NB4 (cell line): ENCODE data around the gene BMP5.

ENCODE experiments used
- DNase-seq: peaks from one replicate; pipeline ENCODE4 v3.0.0; 2010; ENCODE audit warnings: low read depth
- H3K4me3 ChIP-seq: one replicate; pipeline ENCODE4 v1.5.1; 2011; ENCODE audit warnings: mild to moderate bottlenecking, low read depth, low read length, moderate library complexity
- CTCF ChIP-seq: IDR thresholded peaks from one replicate; pipeline ENCODE4 v1.5.1; 2012; ENCODE audit warnings: low read depth, low read length
- MAX ChIP-seq: IDR thresholded peaks from 2 replicates; pipeline ENCODE4 v1.6.1; 2011; ENCODE audit warnings: low read depth, low read length
- MYC ChIP-seq: IDR thresholded peaks from 2 replicates; pipeline ENCODE4 v1.6.1; 2011; ENCODE audit warnings: low read depth, low read length
- POLR2A ChIP-seq: IDR thresholded peaks from 2 replicates; pipeline ENCODE4 v1.6.1; 2011; ENCODE audit warnings: mild to moderate bottlenecking; ENCODE audit not compliant: insufficient read length; ENCODE audit errors: extremely low read depth

BMP5 gene

GRCh38 chr6:55868176-55868575 lies 7.2 kb downstream of the BMP5 start:
- DNase-seq = no peak
- no peak overlapping the region for H3K4me3 ChIP-seq
- no peak for TF ChIP-seq MAX
- no peak for TF ChIP-seq CTCF
- TF ChIP-seq MYC = no peak
- no peak for TF ChIP-seq POLR2A

GRCh38 chr6:55866128-55866527 lies 9.3 kb downstream of the BMP5 start:
- DNase-seq = no peak
- no peak overlapping the region for H3K4me3 ChIP-seq
- TF ChIP-seq POLR2A (no peak), CTCF (no peak), MAX (no peak)

GRCh38 chr6:55853008-55854001 lies 22.1 kb downstream of the BMP5 start:
- H3K4me3 ChIP-seq = no peak overlapping the region
- TF ChIP-seq CTCF = no peak
- no peak for TF ChIP-seq POLR2A
- TF ChIP-seq MYC = no peak
- TF ChIP-seq MAX = no peak
- no peak for DNase-seq

GRCh38 chr6:55841341-55841740 lies 34.0 kb downstream of the BMP5 start:
- no peak overlapping the region for H3K4me3 ChIP-seq
- no peak for TF ChIP-seq MYC
- no peak for TF ChIP-seq CTCF
- TF ChIP-seq MAX = no peak
- TF ChIP-seq POLR2A = no peak
- DNase-seq = no peak

- no peak for DNase-seq
- TF ChIP-seq MAX (no peak), CTCF (no peak), MYC (no peak)
Observed at GRCh38 chr6:55839080-55839479, 36.3 kb downstream of the BMP5 start.

GRCh38 chr6:55836945-55837344 lies 38.4 kb downstream of the BMP5 start:
- DNase-seq = no peak
- H3K4me3 ChIP-seq = no peak overlapping the region
- no peak for TF ChIP-seq MAX
- no peak for TF ChIP-seq CTCF
- TF ChIP-seq MYC = no peak
- no peak for TF ChIP-seq POLR2A

More at GRCh38 chr6:55839080-55839479, 36.3 kb downstream of the BMP5 start:
- no peak overlapping the region for H3K4me3 ChIP-seq
